SK-N-SH treated with all-trans-retinoic acid at 6 μM for 48 hours (cell line): ENCODE results near the gene ART5.
"Not testable (repeated sequence)": the region's sequence is repeated elsewhere in the genome, so short reads cannot be mapped to it uniquely, and the experiment has no call there.

ENCODE experiments used
- ARNTL ChIP-seq: fragments of 450-650 bp; formaldehyde crosslinking; IDR thresholded peaks from 2 replicates; pipeline ENCODE4 v1.5.0; 2020; ENCODE audit warnings: low read depth, mild to moderate bottlenecking, moderate library complexity, borderline replicate concordance
- BACH2 ChIP-seq: fragments of 250-450 bp; sonication (Bioruptor Pico); IDR thresholded peaks from 2 replicates; pipeline ENCODE4 v1.9.0; 2021; ENCODE audit warnings: mild to moderate bottlenecking, borderline replicate concordance
- ESRRG ChIP-seq: fragments of 250-450 bp; sonication (Bioruptor Pico); IDR thresholded peaks from 2 replicates; pipeline ENCODE4 v1.6.1; 2021; ENCODE audit warnings: mild to moderate bottlenecking
- GLIS3 ChIP-seq: fragments of 250-450 bp; sonication (Bioruptor Pico); IDR thresholded peaks from 2 replicates; pipeline ENCODE4 v1.5.0; 2020; ENCODE audit warnings: mild to moderate bottlenecking, moderate library complexity
- RARB ChIP-seq: fragments of 250-450 bp; sonication (Bioruptor Pico); IDR thresholded peaks from 2 replicates; pipeline ENCODE4 v1.8.0; 2021; ENCODE audit warnings: mild to moderate bottlenecking, moderate library complexity
- SNAI2 ChIP-seq: fragments of 250-450 bp; sonication (Bioruptor Pico); IDR thresholded peaks from 2 replicates; pipeline ENCODE4 v1.5.0; 2020; ENCODE audit warnings: mild to moderate bottlenecking, moderate library complexity
- ZFP3 ChIP-seq: fragments of 250-450 bp; sonication (Bioruptor Pico); IDR thresholded peaks from 2 replicates; pipeline ENCODE4 v1.5.0; 2020; ENCODE audit warnings: mild to moderate bottlenecking, moderate library complexity
- ZFP30 ChIP-seq: fragments of 450-650 bp; formaldehyde crosslinking; IDR thresholded peaks from 2 replicates; pipeline ENCODE4 v1.5.0; 2022; ENCODE audit warnings: mild to moderate bottlenecking, moderate library complexity
- ZNF565 ChIP-seq: fragments of 450-650 bp; formaldehyde crosslinking; conservative IDR thresholded peaks from 2 replicates; pipeline ENCODE4 v1.5.0; 2020; ENCODE audit warnings: low read depth, mild to moderate bottlenecking, moderate library complexity
- ZNF8 ChIP-seq: fragments of 450-650 bp; formaldehyde crosslinking; IDR thresholded peaks from 2 replicates; pipeline ENCODE4 v1.5.0; 2020; ENCODE audit warnings: mild to moderate bottlenecking, moderate library complexity
- TF ChIP-seq, protein P1 (sequence below): fragments of 250-450 bp; sonication (Bioruptor Pico); IDR thresholded peaks from 2 replicates; pipeline ENCODE4 v1.8.0; 2020; ENCODE audit warnings: mild to moderate bottlenecking, moderate library complexity, borderline replicate concordance

DNA sequence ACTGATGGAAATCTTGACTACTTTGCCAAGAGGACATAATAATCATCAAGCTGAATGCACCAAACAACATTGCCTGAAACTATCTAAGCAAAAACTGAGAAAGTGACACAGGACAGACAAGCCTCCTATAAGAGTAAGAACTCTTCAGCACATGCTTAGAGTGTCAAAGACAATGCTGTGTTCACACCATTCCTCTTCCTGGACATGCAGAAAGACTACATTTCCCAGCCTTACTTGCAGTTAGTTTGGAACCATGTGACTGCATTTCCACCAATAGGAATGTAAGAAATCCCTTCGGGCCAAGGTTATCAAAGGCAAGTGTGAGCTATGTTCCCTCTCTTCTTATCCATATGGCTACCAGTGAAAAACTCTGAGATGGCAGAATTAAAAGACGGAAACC, 51.6 kb downstream of the ART5 start:
- TF ChIP-seq BACH2 (CRISPR knock-in tag); ZFP3; ZFP30 (CRISPR knock-in tag); ZNF8 (CRISPR knock-in tag); ARNTL (CRISPR knock-in tag); SNAI2 (CRISPR knock-in tag); GLIS3 (CRISPR knock-in tag); RARB; ESRRG (CRISPR knock-in tag); ZNF565 (CRISPR knock-in tag): not testable (repeated sequence)
- TF ChIP-seq, protein P1, sequence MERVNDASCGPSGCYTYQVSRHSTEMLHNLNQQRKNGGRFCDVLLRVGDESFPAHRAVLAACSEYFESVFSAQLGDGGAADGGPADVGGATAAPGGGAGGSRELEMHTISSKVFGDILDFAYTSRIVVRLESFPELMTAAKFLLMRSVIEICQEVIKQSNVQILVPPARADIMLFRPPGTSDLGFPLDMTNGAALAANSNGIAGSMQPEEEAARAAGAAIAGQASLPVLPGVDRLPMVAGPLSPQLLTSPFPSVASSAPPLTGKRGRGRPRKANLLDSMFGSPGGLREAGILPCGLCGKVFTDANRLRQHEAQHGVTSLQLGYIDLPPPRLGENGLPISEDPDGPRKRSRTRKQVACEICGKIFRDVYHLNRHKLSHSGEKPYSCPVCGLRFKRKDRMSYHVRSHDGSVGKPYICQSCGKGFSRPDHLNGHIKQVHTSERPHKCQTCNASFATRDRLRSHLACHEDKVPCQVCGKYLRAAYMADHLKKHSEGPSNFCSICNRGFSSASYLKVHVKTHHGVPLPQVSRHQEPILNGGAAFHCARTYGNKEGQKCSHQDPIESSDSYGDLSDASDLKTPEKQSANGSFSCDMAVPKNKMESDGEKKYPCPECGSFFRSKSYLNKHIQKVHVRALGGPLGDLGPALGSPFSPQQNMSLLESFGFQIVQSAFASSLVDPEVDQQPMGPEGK (CRISPR knock-in tag): not testable (repeated sequence)
